Fibroblast of lung (primary cell): ENCODE results near the gene NPHP4. TPM values are rescaled to one million over a fixed set of nuclear protein-coding genes. Genes with fewer than 3 reads are reported as not detected.

ENCODE experiments used
- DNase-seq, 2 donors: peaks; one replicate each; pipeline versions ENCODE4 v3.0.0 to v3.0.0-alpha.2; 2010; ENCODE audit warnings: low read depth in 2 of 2
- H2AFZ ChIP-seq: 2 replicates; pipeline ENCODE4 v1.5.1; 2012; ENCODE audit warnings: low read length, control low read depth, inconsistent platforms
- H3K27ac ChIP-seq: 2 replicates; pipeline ENCODE4 v1.5.1; 2011; ENCODE audit warnings: low read length, control low read depth; ENCODE audit not compliant: insufficient read depth
- H3K27me3 ChIP-seq: 2 replicates; pipeline ENCODE4 v1.5.1; 2011; ENCODE audit warnings: mild to moderate bottlenecking, low read length; ENCODE audit not compliant: control insufficient read depth, insufficient read depth
- H3K36me3 ChIP-seq: 2 replicates; pipeline ENCODE4 v1.5.1; 2011; ENCODE audit warnings: low read length; ENCODE audit not compliant: control insufficient read depth, insufficient read depth
- H3K4me1 ChIP-seq: 2 replicates; pipeline ENCODE4 v1.5.1; 2011; ENCODE audit warnings: low read length; ENCODE audit not compliant: control insufficient read depth, insufficient read depth; ENCODE audit errors: extremely low read depth
- H3K4me2 ChIP-seq: 2 replicates; pipeline ENCODE4 v1.5.1; 2011; ENCODE audit warnings: low read length, control low read depth; ENCODE audit not compliant: insufficient read depth; ENCODE audit errors: extremely low read depth
- H3K4me3 ChIP-seq, 4 experiments: fragments of 200-600 bp in 1 of 4; sonication (generic) in 1 of 4; replicated peaks in 1 of 4; 2 replicates each; pipeline ENCODE4 v1.5.1; 2011 to 2016; ENCODE audit warnings: low read length in 4 of 4, low read depth in 3 of 4, mild to moderate bottlenecking in 3 of 4, control low read depth in 2 of 4, inconsistent platforms in 1 of 4, mixed read lengths in 1 of 4; ENCODE audit not compliant: insufficient read depth in 1 of 4; ENCODE audit errors: control extremely low read depth in 1 of 4
- H3K79me2 ChIP-seq: 2 replicates; pipeline ENCODE4 v1.5.1; 2012; ENCODE audit warnings: mild to moderate bottlenecking, low read length, inconsistent platforms; ENCODE audit not compliant: control insufficient read depth, insufficient read depth
- H3K9ac ChIP-seq: 2 replicates; pipeline ENCODE4 v1.5.1; 2011; ENCODE audit warnings: mild to moderate bottlenecking, low read length, control low read depth; ENCODE audit not compliant: insufficient read depth
- H3K9me3 ChIP-seq: 2 replicates; pipeline ENCODE4 v1.5.1; 2012; ENCODE audit warnings: low read depth, low read length; ENCODE audit not compliant: control insufficient read depth, insufficient read depth
- H4K20me1 ChIP-seq: 2 replicates; pipeline ENCODE4 v1.5.1; 2011; ENCODE audit warnings: low read length; ENCODE audit not compliant: control insufficient read depth, insufficient read depth; ENCODE audit errors: extremely low read depth
- CTCF ChIP-seq, 2 donors: IDR thresholded peaks in 1 of 2; conservative IDR thresholded peaks in 1 of 2; 1 replicate in 1 of 2; 2 replicates in 1 of 2; pipeline ENCODE4 v1.5.1; 2011 to 2012; ENCODE audit warnings: low read length in 2 of 2, control low read depth in 1 of 2, inconsistent platforms in 1 of 2, low read depth in 1 of 2, mild to moderate bottlenecking in 1 of 2
- EZH2 ChIP-seq: IDR thresholded peaks from 2 replicates; pipeline ENCODE4 v1.5.1; 2012; ENCODE audit warnings: low read length, control low read depth, mild to moderate bottlenecking; ENCODE audit errors: missing control alignments
- polyA plus RNA-seq, 2 donors: library from polyadenylated mRNA; depleted of rRNA in 1 of 2; stranded (reverse) in 1 of 2; unstranded in 1 of 2; fragments of >200 nt; gene quantifications; 2 replicates each; pipeline ENCODE4 v1.2.1, GENCODE V29; 2011 to 2012; ENCODE audit warnings: missing spikeins in 1 of 2
- total RNA-seq: library from RNA; depleted of rRNA; stranded (reverse); fragments of >200 nt; gene quantifications from 2 replicates; pipeline ENCODE4 v1.2.1, GENCODE V29; 2014

Gene NPHP4
- total and polyA plus RNA-seq, 2 donors (not counting 1 experiment from before 2014, with no cell fraction given) = 1.5 to 4.0 TPM

- Histone ChIP-seq H3K9me3 (no peaks in the 10 kb centered on the region), H3K9ac (no peak overlapping the region), H3K4me3 (no peak overlapping the region), H3K36me3 (no peaks in the 10 kb centered on the region), H3K79me2 (no peaks in the 10 kb centered on the region), H3K4me2 (no peak overlapping the region), H2AFZ (no peak overlapping the region), H4K20me1 (no peaks in the 10 kb centered on the region), H3K27me3 (no peaks in the 10 kb centered on the region), H3K27ac (no peak overlapping the region), H3K4me1 (no peaks in the 10 kb centered on the region)
- no peak for TF ChIP-seq EZH2
- no peak for TF ChIP-seq CTCF (conservative IDR thresholded peaks at IDR 0.05 in 1 of 2, IDR thresholded peaks at IDR 0.05 in 1 of 2; ENCODE audit: low read depth in 1 of 2, low read length in 2 of 2)
- no peak for DNase-seq
These were observed 15.8 kb upstream of the NPHP4 start for GRCh38 chr1:6008084-6008415.

- Histone ChIP-seq H3K9me3 (no peaks in the 10 kb centered on the region), H3K79me2 (no peaks in the 10 kb centered on the region), H3K27me3 (no peaks in the 10 kb centered on the region), H3K9ac (no peak overlapping the region), H3K4me1 (no peaks in the 10 kb centered on the region), H3K4me2 (no peak overlapping the region), H3K27ac (no peak overlapping the region), H4K20me1 (no peaks in the 10 kb centered on the region), H3K36me3 (no peaks in the 10 kb centered on the region), H3K4me3 (no peak overlapping the region), H2AFZ (no peak overlapping the region)
- TF ChIP-seq CTCF (conservative IDR thresholded peaks at IDR 0.05 in 1 of 2, IDR thresholded peaks at IDR 0.05 in 1 of 2; ENCODE audit: low read depth in 1 of 2, low read length in 2 of 2) (no peak), EZH2 (no peak)
- peak in 1 of 2 donors; percentile 22 for DNase-seq
These were observed 15.3 kb upstream of the NPHP4 start for GRCh38 chr1:6007318-6008083.

- Histone ChIP-seq H3K4me3 (no peak overlapping the region), H3K9me3 (no peaks in the 10 kb centered on the region), H3K4me1 (no peaks in the 10 kb centered on the region), H3K4me2 (no peak overlapping the region), H3K27ac (no peak overlapping the region), H3K27me3 (no peaks in the 10 kb centered on the region), H3K79me2 (no peaks in the 10 kb centered on the region), H3K9ac (no peak overlapping the region), H4K20me1 (no peaks in the 10 kb centered on the region), H2AFZ (no peak overlapping the region), H3K36me3 (no peaks in the 10 kb centered on the region)
- TF ChIP-seq EZH2 (no peak), CTCF (conservative IDR thresholded peaks at IDR 0.05 in 1 of 2, IDR thresholded peaks at IDR 0.05 in 1 of 2; ENCODE audit: low read depth in 1 of 2, low read length in 2 of 2) (no peak)
- DNase-seq = no peak
These were observed 14.7 kb upstream of the NPHP4 start for GRCh38 chr1:6006882-6007281.
